HG02870 (cell line): ENCODE results near the gene REXO4.

ENCODE experiments used
- ATAC-seq: cut with Tn5 transposase; IDR thresholded peaks from one replicate; pipeline ENCODE4 v1.9.1; 2021; ENCODE audit warnings: mild to moderate bottlenecking, moderate library complexity; ENCODE audit not compliant: unreplicated experiment

Gene REXO4

GRCh38 chr9:133370685-133371084 lies 47.1 kb downstream of the REXO4 start:
- no peak for ATAC-seq

- no peak for ATAC-seq
These were observed 47.9 kb downstream of the REXO4 start for GRCh38 chr9:133369933-133370332.

GRCh38 chr9:133369422-133369821 lies 48.4 kb downstream of the REXO4 start:
- ATAC-seq = no peak

GRCh38 chr9:133368249-133368881 lies 49.4 kb downstream of the REXO4 start:
- ATAC-seq = no peak

- no peak for ATAC-seq
These were observed 50.0 kb downstream of the REXO4 start for GRCh38 chr9:133367778-133368177.

GRCh38 chr9:133367221-133367620 lies 50.6 kb downstream of the REXO4 start:
- ATAC-seq = no peak

- no peak for ATAC-seq
These were observed 51.4 kb downstream of the REXO4 start for GRCh38 chr9:133366435-133366834.

GRCh38 chr9:133362359-133363044 lies 55.3 kb downstream of the REXO4 start:
- no peak for ATAC-seq

- no peak for ATAC-seq
These were observed 56.2 kb downstream of the REXO4 start for GRCh38 chr9:133361507-133362092.

GRCh38 chr9:133360400-133361393 lies 57.1 kb downstream of the REXO4 start:
- no peak for ATAC-seq

- no peak for ATAC-seq
These were observed 58.2 kb downstream of the REXO4 start for GRCh38 chr9:133359399-133360175.

GRCh38 chr9:133357656-133358055 lies 60.2 kb downstream of the REXO4 start:
- ATAC-seq = no peak

GRCh38 chr9:133356391-133357091 lies 61.3 kb downstream of the REXO4 start, which contains the start of the genes SURF1 and SURF2:
Gene SURF1 (minus strand): TSS chr9:133356487. CDS start chr9:133356453, 34 bp downstream.
Gene SURF2 (plus strand): TSS chr9:133356550. CDS start chr9:133356593, 43 bp downstream.
- peak; percentile 40 for ATAC-seq
